DOHH2 (cell line): ENCODE measurements around the gene NRXN3.

Experiments
- EZH2phosphoT487 ChIP-seq: fragments of 200-600 bp; sonication (generic); IDR thresholded peaks from 2 replicates; pipeline ENCODE4 v1.6.1; 2017; ENCODE audit warnings: borderline replicate concordance, mild to moderate bottlenecking, antibody characterized with exemption, low read length, moderate library complexity, mixed read lengths
- TF ChIP-seq, protein P1 (sequence below): fragments of 200-600 bp; sonication (generic); IDR thresholded peaks from one replicate; pipeline ENCODE4 v1.5.1; 2014; ENCODE audit warnings: antibody characterized with exemption, mild to moderate bottlenecking, low read depth, low read length; ENCODE audit not compliant: poor library complexity, severe bottlenecking

DNA sequence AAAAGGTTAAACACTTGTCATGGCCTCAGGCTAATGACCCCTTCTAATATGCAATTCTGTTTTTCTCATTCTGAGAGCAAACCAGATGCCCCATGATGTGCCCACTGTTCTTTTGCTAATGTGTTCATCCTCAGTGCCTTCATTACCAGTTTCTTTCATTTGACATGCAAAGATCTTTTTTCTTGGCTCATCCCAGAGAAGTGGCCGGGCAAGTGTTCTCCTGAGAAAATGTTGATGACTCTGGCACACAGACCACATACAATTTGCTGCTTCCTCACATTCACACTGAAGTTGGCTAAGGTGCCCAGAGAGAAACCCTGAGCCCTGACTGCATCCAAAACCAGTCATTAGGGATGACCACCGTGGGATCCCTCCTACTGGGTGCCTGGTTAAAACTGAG, 1207.8 kb downstream of the NRXN3 start:
- TF ChIP-seq, protein P1, sequence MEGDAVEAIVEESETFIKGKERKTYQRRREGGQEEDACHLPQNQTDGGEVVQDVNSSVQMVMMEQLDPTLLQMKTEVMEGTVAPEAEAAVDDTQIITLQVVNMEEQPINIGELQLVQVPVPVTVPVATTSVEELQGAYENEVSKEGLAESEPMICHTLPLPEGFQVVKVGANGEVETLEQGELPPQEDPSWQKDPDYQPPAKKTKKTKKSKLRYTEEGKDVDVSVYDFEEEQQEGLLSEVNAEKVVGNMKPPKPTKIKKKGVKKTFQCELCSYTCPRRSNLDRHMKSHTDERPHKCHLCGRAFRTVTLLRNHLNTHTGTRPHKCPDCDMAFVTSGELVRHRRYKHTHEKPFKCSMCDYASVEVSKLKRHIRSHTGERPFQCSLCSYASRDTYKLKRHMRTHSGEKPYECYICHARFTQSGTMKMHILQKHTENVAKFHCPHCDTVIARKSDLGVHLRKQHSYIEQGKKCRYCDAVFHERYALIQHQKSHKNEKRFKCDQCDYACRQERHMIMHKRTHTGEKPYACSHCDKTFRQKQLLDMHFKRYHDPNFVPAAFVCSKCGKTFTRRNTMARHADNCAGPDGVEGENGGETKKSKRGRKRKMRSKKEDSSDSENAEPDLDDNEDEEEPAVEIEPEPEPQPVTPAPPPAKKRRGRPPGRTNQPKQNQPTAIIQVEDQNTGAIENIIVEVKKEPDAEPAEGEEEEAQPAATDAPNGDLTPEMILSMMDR = no peak
- TF ChIP-seq EZH2phosphoT487 = no peak
